Eye (tissue), 1 donor: ENCODE measurements around the gene MDH1.

Source experiments
- DNase-seq: peaks from one replicate; pipeline ENCODE4 v3.0.0-alpha.2; 2015

MDH1 gene

DNA sequence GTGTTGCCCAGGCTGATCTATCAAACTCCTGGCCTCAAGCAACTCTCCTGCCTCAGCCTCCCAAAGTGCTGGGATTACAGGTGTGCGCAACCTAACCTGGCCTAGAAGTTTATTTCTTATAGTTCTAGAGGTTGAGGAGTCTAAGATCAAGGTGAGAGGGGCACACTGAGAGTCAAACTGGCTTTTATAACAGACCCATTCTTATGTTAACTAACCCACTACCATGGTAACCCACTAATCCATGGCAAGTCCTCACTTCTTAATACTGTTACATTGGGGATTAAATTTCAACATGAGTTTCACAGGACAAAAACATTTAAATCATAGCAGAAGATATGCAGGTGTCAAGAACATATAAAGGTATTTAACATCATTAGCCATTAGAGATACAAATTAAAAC lies 50.6 kb downstream of the MDH1 start:
- DNase-seq: no peak

DNA sequence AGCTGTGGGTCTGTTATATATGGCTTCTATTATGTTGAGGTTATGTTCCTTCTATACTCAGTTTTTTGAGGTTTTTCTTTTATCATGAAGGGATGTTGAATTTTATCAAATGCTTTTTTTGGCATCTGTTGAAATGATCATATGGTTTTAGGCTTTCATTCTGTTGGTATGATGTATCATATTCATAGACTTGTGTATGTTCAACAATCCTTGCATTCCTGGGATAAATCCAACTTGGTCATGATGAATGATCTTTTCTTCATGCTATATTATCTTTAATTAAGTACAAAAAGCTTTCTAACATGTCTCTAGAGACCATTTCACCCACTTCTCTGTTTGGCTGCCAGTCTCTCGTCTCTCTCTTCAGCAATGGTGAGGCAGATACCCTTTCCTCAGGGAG lies 54.2 kb downstream of the MDH1 start:
- no peak for DNase-seq

DNA sequence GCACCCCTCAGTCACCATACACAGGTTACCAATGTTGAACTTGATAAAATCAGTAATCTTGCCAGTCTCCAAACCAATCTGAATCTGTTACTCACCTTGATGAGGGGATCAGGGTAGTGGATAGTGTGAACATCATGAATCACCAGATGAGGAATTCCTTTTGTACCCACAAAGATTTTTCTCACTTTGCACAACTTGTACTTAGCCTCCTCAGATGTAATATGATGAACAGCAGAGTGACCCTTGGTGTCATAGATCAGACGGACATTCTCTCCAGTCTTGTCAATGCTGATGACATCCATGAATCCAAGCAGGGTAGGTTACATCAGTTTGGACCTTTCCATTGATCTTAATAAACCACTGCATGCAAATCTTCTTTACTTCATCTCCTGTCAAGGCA lies 54.7 kb downstream of the MDH1 start:
- no peak for DNase-seq

DNA sequence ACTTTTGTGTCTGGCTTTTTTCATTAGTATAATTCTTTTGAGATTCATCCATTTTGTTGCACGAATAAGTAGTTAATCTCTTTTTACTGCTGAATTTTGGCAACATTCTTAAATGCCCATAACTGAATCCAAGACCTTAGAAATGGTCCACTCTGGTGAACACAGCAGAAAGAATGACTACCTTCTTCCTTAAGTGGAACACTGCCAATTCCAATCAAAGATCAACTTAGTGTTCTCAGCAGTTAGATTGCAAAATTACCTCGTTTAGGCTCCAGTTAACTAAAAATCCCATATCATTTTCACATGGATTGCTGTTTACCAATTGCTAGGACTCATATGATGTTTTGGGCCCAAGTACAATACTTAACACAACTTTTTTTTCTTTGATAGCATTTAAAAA lies 59.9 kb downstream of the MDH1 start:
- DNase-seq: no peak

DNA sequence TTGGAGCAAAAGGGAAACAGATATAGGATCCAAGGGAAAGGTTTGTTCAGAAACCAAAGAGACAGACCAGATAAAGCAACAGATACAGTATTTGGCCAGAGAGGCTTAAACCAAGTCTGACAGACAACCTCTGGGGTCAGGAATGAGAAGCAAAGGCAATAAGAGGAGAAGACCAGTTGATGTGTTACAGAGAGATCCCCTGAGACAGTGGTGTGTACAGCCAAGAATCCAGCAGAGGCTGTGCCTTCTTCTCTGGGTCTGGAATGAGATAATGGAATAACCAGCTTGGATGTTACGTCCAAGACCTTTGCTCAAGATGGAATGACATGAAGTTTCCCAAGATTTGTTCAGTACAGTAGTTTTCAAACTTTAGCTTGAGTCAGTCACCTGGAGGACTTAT lies 61.1 kb downstream of the MDH1 start:
- DNase-seq: no peak

DNA sequence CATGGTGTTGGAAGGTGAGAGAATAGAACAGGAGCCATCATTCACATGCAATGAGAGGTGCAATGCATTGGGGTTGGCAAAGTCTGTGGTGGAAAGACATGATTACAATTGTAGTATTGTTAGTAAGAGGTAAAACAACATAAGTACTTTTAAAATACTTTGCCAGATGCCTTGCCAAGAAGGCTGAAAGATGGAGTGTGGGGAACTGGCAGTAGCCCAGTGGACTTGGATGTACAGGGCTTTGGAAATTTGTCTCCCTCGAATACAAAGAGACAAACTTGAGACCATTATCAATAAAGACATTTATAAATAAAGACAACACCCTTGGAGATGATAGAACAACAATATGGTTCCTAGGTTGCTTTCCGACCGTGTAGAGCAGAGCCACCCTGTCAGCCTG lies 62.0 kb downstream of the MDH1 start:
- DNase-seq: no peak

DNA sequence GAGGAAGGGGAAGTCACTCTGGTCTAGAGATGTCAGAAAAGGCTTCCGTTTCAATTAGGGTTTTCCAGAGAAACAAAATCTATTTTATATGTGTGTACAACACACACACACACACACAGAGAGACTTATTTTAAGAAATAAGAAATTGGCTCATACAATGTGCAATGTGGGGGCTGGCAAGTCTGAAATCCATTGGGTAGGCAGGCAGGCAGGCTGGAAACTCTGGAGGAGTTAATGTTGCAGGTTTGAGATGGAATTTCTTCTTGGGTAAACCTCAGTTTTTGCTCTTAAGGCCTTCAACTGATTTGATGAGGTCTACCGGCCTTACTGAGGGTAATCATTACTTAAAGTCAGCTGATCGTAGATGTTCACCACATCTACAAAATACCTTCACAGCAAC lies 62.6 kb downstream of the MDH1 start:
- no peak for DNase-seq

DNA sequence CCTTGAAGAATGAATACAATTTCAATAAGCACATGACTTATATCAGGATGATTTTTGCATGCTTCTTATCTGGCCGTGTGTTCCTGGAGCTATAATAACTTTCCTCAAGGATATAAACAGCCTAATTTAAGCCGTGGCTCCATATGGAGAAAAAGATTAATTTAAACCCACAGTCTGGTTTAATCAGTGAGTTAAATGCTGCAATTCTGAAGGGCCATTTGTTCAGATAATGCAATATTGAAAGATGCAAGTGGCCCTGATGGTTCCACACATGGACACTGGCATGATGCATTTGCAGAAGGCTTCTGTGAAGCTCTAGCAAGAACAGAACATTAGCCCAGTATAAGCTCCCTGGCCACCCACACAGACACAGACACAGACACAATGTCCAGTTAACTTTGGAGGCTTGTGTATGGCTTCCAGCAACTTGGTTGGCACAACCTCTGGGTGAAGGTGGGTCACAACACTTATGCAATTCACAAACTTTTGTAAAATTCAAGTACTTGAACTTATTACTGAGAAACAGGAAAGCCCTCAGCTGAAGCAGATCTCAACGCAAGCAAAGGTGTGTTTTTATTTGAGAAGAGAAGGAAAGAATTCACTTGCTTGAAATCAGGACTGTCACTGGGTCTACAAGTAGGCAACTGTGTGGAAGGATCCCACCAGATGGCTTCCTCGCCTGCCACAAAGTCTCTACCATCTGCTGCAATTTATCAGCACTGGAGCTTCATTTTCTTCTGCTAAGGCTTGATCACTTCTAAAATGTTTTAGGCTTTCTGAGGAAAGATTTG lies 63.3 kb downstream of the MDH1 start:
- DNase-seq: no peak

DNA sequence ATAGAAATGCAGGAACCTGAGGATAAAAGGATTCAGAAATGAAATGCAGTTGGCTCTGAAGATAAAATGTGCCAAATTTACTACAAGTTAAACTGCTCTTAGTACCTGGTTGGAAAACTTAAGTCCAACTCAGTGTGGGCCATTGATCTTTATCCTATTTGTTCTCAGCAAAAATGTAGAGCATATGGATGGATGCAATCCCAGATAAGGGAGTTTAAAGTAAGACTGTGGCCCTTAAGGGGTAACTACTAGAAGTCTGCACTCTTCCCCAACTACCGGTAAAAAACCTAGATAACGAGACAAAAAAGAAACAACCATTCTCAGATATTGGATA lies 63.9 kb downstream of the MDH1 start:
- no peak for DNase-seq

DNA sequence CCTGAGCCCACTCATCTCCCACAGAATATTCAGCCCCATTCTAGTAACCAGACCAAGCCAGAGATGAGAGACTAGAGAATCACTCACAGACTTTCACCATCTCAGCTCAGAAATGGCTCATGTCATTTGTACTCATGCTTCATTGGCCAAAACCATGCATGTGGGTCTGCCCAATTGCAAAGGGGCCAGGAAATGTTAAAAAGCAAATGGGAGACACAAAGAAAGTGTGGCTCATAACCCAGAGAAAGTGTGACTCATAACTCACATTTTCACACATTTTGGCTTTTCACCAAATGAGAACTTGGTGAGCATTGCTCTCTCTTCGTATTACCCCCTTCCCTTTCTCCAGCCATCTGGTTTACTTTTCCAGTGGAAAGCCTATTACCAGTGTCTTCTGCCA lies 66.2 kb downstream of the MDH1 start:
- no peak for DNase-seq
